ENCODE measurements around the gene PPIF. TPM values are rescaled to one million over a fixed set of nuclear protein-coding genes. Genes with fewer than 3 reads are reported as not detected.
A peak's percentile ranks its signal among the peaks of the same experiment; 100 is the strongest.

Gene PPIF
- total RNA-seq, 1 donor from 2014 or later: 146 TPM

DNA sequence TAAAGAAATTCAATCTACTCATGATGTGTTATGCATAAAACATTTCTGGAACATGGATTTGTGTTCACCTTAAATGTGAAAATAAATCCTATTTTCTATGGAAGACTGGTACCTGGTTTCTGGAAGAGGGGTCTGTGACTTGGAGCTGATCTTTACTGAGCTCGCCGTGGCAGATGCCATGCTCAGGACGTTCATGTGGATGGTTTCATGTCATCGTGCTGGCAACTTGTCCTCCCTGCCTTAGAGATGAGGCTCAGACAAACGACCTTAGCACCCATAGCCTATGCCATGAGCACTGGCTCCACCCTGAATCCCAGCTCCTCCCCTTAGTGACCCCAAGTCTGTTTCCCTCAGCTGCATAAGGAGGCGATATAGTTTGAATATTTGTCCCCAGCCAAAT is 7.3 kb downstream of the PPIF start:
- intact Hi-C loops (cut with DNase I): no loop called here

DNA sequence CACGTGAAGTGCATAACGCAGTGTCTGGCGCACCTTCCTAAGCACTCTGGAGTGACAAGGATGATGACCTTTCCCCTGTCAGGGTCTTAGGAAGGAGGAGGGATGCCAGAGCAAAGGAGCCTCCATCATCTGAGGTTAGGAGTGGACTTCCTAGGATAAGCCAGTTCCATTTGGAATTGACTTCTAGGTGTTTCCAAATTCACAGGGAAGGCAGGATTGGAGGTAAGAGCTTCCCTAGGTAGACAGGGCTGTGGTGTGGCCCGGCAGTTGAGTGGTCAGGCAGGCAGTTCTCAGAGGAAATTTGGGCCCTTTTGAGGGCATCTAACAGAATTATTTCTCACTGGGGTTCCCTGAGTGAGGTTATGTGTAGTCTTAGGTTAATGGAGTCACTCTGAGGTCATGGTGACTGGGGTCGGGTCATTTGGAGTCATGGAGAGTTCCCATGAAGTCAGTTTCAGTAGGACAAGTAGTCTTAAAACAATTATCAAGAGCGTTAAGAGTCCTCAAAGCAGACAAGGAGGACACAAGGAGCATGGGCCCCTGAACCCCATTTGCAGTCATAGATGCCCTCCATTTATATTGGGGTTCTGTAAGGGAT is 8.2 kb downstream of the PPIF start:
- no peak for DNase-seq
- ATAC-seq (ENCODE audit: poor library complexity): no peak
- intact Hi-C loops (cut with DNase I): no loop called here

More for the DNA sequence above, 7.3 kb downstream of the PPIF start:
- DNase-seq: no peak
- ATAC-seq (ENCODE audit: poor library complexity): no peak

DNA sequence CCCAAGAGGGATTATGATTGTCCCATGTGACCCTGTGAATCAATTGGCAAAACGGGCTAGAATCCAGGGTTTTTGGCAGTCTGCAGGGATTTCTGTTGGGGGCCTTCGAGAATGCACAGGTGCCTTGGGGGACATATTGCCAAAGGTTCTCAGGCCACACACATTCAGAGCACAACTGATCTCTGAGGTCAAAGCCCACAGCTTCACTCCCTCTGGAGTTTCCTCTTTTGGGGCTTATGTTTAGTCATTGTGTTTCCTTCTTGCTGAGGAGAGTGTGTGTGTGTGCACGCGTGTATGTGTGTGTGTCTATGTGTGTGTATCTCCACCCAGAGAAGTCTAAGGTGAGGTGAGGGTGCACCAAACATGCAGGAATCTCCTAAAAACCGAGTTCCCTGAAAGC is 8.8 kb downstream of the PPIF start:
- intact Hi-C loops (cut with DNase I): no loop called here
- DNase-seq (no peak), ATAC-seq (ENCODE audit: poor library complexity) (no peak)

DNA sequence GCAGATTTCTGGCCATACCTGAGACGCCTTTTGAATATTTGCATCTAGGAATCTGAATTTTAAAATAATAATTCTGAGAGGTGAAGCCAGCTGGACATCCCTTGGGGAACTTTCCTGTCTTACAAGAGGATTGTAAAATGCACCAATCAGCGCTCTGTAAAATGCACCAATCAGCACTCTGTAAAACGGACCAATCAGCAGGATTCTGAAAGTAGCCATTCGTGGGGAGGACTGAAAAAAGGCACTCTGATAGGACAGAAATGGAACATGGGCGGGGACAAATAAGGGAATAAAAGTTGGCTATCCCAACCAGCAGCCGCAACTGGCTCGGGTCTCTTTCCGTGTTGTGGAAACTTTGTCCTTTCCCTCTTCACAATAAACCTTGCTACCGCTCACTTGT is 9.9 kb downstream of the PPIF start:
- no peak for ATAC-seq (ENCODE audit: poor library complexity)
- no peak for DNase-seq
- intact Hi-C loops (cut with DNase I): no loop called here

DNA sequence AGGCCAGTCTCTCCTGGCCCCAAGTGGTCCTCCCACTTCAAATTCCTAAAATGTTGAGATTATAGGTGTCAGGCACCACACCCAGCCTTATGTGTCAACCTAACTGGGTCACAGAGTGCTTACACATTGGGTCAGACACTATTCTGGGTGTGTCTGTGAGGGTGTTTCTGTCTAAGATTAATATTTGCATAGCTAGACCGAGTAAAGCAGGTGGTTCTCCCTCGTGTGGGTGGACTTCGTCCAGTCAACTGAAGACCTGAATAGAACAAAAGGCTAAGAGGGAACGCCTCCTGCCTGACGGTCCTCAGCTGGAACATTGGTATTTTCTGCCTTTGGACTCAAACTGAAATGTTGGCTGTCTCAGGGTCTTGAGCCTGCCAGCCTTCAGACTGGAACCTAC is 11.5 kb downstream of the PPIF start:
- DNase-seq (no peak), ATAC-seq (ENCODE audit: poor library complexity) (peak; percentile 55)
- intact Hi-C loops (cut with DNase I): no loop called here

DNA sequence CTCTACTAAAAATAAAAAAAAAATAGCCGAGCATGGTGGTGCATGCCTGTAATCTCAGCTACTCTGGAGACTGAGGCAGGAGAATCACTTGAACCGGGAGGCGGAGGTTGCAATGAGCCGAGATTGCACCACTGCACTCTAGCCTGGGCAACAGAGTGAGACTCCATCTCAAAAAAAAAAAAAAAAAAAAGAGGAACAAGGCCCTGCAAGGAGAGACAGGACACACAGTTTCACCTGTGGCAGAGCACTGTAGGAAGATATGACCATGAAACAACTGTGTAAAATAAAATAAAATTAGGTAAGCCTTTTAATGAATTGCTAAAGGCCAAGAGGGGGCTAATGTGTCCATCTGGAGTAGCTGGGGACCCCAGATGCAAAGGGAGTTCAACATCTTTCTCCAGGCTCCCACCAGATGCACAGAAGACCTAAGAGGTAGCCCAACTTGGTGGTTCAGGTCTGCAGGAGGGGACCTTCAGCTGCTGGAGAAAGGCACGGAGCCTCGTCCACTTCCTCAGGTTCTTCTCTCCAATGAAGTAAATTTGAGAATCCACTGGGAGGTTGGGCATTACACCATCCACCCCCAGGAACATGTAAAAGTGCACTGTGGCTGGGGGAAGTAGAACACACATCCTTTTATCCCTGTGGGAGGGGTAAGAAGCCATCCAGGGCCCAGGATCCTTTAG is 12.7 kb downstream of the PPIF start:
- intact Hi-C loops (cut with DNase I): no loop called here
- no peak for ATAC-seq (ENCODE audit: poor library complexity)
- no peak for DNase-seq

DNA sequence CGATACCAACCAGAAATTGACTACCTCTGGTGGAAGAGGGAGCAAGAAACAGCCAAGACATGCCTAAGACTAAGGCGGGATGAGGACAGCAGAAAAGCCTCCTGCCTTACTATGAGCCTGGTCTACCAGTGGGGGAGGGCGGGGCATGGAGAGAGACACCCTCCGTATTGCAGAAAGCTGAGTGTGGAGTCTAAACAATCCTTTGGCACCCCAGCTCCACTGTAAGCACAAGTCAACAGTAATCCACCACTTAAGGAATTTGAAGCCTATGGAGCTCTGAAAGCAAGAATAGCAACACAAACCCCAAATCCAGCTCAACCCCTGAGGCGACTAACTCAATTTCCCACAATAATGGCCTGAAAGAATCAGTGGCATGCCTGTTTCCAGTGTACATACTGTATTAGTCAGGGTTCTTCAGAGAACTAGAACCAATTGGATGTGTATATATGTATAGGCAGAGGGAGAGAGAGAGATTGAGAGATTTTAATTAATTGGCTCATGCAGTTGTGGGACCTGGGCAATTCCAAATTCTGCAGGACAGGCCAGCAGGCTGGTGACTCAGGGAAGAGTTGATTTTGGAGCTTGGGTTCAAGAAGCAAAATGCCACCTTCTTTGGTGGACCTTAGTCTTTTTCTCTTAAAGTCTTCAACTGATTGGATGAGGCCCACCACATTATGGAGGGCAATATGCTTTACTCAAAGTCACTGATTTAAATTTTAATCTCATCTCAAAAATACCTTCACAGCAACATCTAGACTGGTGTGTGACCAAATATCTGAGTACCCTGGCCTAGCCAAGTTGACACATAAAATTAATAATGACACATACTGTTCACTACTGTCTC is 13.5 kb downstream of the PPIF start:
- no peak for DNase-seq
- intact Hi-C loops (cut with DNase I): no loop called here
- no peak for ATAC-seq (ENCODE audit: poor library complexity)

DNA sequence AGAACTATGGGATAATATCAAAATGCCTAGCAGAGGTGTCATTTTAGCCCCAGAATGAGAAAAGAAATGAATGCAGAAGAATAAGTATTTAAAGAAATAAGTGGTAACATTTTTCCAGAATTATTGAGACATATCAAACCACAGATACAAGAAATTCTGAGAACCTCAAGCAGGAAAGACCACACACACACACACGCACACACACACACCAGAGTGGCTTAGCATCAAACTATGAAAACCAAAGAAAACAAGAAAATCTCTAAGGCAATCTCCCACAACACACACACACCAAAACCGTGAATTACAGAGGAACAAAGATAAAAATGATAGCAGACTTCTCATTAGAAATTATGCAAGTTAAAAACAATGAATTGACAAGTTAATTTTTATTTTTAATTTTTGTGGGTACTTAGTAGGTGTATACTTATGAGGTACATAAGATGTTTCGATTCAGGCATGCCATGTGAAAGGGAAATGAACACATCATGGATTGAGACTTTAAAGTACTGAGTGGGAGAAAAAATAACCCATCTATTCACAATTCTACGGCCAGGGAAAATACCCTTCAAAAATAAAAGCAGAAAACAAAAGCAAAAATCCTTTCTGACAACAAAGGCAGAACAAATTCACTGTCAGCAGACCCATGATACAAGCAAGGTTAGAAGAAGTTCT is 14.6 kb downstream of the PPIF start:
- DNase-seq (no peak), ATAC-seq (ENCODE audit: poor library complexity) (no peak)
- intact Hi-C loops (cut with DNase I): no loop called here

DNA sequence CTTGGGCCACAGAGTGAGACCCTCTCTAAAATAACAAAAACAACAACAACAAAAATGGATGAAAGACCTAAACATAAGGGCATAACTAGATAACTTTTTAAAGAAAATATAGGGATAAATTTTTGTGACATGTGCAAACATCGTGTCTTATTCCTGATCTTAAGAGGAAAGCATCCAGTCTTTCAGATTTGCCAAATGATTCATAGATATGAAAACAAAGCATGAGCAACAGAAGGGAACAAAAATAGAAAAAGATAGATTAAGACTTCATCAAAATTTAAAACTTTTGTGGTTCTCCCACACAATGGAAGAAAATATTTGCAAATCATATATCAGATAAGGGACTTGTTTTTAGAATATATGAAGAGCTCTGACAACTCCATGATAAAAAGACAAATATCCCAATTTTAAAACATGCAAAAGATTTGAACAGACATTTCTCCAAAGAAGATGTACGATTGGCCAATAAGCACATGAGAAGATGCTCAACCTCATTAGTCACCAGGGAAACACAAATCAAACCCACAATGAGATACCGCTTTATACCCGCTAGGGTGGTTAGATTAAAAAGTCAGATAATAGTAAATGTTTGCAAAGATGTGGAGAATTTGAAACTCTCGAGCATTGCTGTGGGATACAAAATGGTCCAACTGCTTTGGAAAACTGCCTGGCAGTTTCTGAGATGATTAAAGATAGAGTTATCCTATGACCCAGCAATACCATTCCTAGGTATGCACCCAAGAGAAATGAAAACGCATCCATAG is 20.3 kb downstream of the PPIF start:
- intact Hi-C loops (cut with DNase I): no loop called here
- no peak for ATAC-seq (ENCODE audit: poor library complexity)
- no peak for DNase-seq

DNA sequence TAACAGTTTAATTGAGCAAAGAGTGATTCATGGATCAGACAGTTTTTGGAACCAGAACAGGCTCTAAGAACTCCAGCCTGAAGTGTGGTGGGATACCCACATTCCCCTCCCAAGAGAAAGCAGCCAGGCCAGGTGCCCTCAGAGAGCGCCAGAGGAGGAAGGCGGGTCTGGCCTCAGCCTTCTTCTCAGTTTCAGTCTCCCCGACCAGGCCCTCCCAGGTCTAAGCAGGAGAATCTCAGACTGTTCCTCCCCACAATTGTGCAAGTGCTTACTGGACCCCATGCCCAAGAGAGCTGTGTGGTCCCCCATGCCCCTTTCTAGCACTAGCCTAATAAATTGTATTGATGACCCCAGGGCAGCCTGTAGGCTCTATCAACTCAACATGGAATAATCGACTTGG is 25.6 kb downstream of the PPIF start:
- ATAC-seq (ENCODE audit: poor library complexity): no peak
- intact Hi-C loops (cut with DNase I): loop anchor here (5.0 to 10.0 kb wide), 2 partner anchors 114 to 232 kb away; no protein-coding TSS in a partner anchor
- DNase-seq: no peak

DNA sequence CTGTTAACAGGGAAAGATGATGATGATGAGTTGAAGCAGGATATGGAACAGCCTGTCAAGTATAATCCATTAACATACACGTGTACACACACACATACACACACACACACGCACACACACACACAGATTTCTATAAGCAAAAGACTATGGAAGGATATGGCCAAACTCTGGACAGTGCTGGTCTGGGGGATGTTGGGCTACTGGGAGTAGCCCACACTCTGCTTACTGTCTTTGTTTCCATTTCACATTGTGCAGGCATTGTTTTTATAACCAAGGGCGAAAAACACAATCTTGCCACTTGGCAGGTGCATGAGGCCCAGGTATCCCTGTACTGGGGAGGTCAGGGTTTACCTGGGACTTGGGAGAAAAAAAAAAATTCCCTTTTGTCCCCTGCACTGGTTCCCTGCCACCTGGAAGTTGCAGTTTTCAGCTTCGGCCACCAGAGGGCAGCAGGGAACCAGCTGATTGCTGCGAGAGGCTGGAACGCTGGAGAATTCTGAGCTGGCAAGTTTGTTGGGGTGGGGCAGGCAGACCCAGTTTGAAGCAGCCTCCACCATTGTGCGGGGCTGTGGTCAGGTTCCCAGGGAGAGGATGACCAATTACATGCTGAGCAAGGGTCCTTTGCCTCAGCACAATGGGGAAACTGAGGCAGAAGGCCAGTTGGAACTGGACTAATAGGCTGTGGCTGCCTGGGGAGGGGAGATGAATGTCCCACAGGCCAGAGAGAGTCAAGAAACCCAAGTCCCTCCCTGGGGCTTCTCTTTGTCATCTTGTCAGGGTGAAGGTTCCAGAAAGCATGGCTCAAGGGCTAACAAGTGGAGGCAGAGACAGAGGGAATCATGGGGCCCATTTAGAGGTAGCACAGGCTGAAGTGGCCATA is 27.3 kb downstream of the PPIF start:
- intact Hi-C loops (cut with DNase I): loop anchor here (2.0 to 10.0 kb wide), 3 partner anchors 92 to 230 kb away; no protein-coding TSS in a partner anchor
- ATAC-seq (ENCODE audit: poor library complexity) (peak; percentile 70), DNase-seq (peak; percentile 88)

DNA sequence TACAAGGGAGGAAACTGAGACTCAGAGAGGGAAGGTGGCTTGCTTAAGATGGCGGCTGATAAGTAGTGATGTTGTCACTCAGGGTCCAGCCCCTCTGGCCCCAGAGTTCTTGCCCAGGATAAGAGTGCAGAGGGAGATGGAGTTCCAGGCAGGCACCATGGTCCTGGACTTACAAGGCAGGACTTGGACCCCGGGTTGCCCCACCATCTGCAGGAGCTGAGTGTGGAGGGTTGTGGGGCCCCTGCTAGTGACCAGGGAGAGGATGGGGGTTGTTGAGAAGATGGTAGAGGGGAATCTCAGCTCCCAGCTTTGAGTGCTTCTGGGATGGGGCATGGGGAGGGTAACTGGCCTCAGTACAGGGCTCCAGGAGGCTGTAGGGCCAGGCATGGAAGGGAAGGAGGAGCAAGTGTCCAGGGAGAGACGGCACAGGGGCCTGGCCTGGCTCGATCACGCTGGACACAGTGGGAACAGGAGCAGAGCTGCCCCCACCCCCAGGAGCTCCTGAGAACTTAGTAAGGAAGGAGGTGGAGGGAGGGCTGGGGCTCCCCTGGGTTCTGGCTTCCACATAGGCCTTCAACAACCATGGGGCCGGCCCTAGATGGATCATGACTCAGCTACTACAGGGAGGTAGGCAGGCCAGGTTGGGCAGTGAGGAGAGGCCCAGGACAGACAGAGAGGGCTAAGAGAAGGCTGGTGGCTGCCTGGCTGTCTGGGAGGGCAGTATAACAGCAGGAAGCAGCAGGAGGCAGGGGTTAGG is 28.2 kb downstream of the PPIF start:
- ATAC-seq (ENCODE audit: poor library complexity): no peak
- intact Hi-C loops (cut with DNase I): loop anchor here (2.0 to 10.0 kb wide), 2 partner anchors 91 to 229 kb away; no protein-coding TSS in a partner anchor
- no peak for DNase-seq

DNA sequence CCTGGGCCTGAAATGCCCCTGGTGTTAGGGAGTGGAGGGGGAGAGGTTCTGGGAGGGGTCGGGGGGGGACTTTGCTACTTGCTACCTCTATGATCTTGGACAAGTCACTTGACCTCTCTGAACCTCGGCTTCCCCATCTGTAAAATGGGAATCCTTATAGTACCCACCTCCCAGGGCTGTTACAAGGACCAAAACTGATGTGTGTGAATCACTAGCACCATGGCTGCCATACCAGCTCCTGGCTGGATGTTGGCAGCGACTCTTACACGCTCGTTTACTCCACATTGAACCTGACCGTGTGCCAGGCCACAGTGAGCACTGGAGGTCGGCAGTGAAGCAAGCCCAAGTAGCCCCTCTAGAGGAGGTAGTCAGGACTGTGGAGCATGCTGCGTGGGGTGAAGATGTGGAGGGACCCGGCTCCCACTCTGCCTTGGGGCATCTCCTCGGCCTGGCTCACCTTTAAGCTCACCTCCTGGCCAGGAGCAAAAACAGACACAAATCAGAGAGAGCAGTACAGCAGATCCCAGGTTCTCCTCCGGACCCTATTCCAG is 28.9 kb downstream of the PPIF start:
- intact Hi-C loops (cut with DNase I): loop anchor here (10.0 kb wide), 1 partner anchor 229 kb away; no protein-coding TSS in a partner anchor
- no peak for DNase-seq
- no peak for ATAC-seq (ENCODE audit: poor library complexity)

DNA sequence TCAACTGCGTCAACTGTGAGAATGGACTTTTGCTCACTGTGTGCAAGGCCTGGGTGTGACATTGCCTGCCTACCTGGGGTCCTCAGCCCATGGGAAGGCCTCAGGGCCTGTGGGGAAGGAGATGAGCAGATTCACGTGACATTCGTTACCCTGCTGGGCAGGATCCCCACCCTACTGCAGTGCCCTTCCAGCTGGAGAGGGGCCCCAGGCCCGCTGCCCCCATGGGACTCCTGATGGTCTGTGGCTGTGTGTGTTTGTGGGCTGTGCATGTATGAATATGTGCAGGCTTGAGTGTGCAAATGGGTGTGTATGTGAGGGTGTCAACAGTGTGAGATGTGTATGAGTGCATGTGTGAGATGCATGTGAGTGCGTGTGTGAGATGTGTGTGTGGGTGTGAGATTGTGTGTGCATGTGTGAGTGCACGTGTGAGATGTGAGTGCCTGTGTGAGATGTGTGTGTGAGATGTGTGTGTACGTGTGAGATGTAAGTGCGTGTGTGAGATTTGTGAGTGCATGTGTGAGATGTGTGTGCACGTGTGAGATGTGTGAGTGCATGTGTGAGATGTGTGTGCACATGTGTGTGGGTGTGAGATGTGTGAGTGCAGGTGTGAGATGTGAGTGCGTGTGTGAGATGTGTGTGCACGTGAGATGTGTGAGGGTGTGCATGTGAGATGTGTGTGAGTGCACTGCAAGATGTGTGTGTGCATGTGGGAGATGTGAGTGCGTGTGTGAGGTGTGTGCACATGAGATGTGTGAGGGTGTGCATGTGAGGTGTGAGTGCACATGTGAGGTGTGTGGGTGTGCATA is 29.7 kb downstream of the PPIF start:
- DNase-seq: no peak
- intact Hi-C loops (cut with DNase I): loop anchor here (10.0 kb wide), 1 partner anchor 228 kb away; no protein-coding TSS in a partner anchor
- ATAC-seq (ENCODE audit: poor library complexity): no peak

DNA sequence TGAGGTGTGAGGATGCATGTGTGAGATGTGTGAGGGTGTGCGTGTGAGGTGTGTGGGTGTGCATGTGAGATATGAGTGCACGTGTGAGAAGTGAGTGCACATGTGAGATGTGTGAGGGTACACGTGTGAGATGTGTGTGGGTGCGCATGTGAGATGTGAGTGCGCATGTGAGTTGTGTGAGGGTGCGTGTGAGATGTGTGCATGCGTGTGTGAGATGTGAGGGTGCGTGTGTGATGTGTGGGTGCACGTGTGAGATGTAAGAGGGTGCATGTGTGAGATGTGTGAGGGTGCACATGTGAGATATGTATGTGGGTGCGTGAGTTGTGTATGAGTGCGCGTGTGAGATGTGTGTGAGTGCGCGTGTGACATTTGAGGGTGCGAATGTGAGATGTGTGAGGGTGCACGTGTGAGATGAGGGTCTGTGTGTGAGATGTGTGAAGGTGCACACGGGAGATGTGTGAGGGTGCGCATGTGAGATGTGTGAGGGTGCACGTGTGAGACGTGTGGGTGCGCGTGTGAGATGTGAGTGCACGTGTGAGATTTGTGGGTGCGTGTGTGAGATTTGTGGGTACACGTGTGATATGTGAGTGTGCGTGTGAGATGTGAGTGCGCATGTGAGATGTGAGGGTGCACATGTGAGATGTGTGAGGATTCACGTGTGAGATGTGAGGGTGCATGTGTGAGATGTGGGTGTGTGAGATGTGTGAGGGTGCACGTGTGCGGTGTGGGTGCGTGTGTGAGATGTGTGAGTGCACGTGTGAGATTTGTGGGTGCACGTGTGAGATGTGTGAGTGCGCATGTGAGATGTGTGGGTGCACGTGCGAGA is 30.5 kb downstream of the PPIF start:
- intact Hi-C loops (cut with DNase I): loop anchor here (10.0 kb wide), 1 partner anchor 227 kb away; no protein-coding TSS in a partner anchor
- DNase-seq: no peak
- ATAC-seq (ENCODE audit: poor library complexity): no peak

Data from Right ventricle myocardium superior (tissue), 1 donor.